Endothelial cell of umbilical vein (primary cell): ENCODE results near the gene TOB1. TPM values are rescaled to one million over a fixed set of nuclear protein-coding genes. Genes with fewer than 3 reads are reported as not detected.

Source experiments
- BruUV-seq: library from RNA; stranded (reverse); fragments of 400-500 nt; replicated peaks from 2 replicates; lab custom pipeline; 2021; lab: Mats Ljungman, UMichigan
- CTCF ChIA-PET: fragments of 300-600, 350-600 bp; sonication (Branson Sonifier 250); formaldehyde crosslinking; loops from one replicate; lab custom pipeline; 2021; ENCODE audit warnings: antibody characterized with exemption, inconsistent platforms; lab: Charles Lee
- POLR2A ChIA-PET: fragments of 300-600, 350-600 bp; sonication (Branson Sonifier 250); formaldehyde crosslinking; loops from one replicate; lab custom pipeline; 2021; ENCODE audit warnings: antibody characterized with exemption, inconsistent platforms; lab: Charles Lee
- DNase-seq: peaks from one replicate; pipeline ENCODE4 v3.0.0-alpha.2; 2011; ENCODE audit warnings: low read depth, low spot score
- FAIRE-seq: peaks from 2 replicates; lab custom pipeline; 2011; peaks lifted over from hg19 to GRCh38; lab: Jason Lieb, UNC
- H2AFZ ChIP-seq: 2 replicates; pipeline ENCODE4 v1.6.0; 2012; ENCODE audit warnings: low read depth, low read length, control low read depth, inconsistent platforms
- H3K27ac ChIP-seq: 2 replicates; pipeline ENCODE4 v1.5.1; 2011; ENCODE audit warnings: low read depth, mild to moderate bottlenecking, control low read depth, low read length, moderate library complexity; ENCODE audit not compliant: insufficient read depth
- H3K27me3 ChIP-seq, 2 experiments: 2 replicates each; pipeline versions ENCODE4 v1.6.0 to v1.6.1; 2011; ENCODE audit warnings: low read length in 2 of 2, mixed read lengths in 1 of 2; ENCODE audit not compliant: control insufficient read depth in 2 of 2, insufficient read depth in 2 of 2
- H3K36me3 ChIP-seq, 2 experiments: 2 replicates in 1 of 2; 3 replicates in 1 of 2; pipeline ENCODE4 v1.5.1; 2011; ENCODE audit warnings: low read length in 2 of 2, mild to moderate bottlenecking in 1 of 2, moderate library complexity in 1 of 2; ENCODE audit not compliant: control insufficient read depth in 2 of 2, insufficient read depth in 2 of 2; ENCODE audit errors: extremely low read depth in 1 of 2
- H3K4me1 ChIP-seq: 3 replicates; pipeline ENCODE4 v1.5.1; 2011; ENCODE audit warnings: mild to moderate bottlenecking, low read length; ENCODE audit not compliant: control insufficient read depth, insufficient read depth; ENCODE audit errors: extremely low read depth
- H3K4me2 ChIP-seq: 2 replicates; pipeline ENCODE4 v1.6.1; 2011; ENCODE audit warnings: low read length, control low read depth, mixed read lengths; ENCODE audit not compliant: insufficient read depth
- H3K4me3 ChIP-seq, 3 experiments: fragments of 200-600 bp in 1 of 3; sonication (generic), shearing (Covaris generic) in 1 of 3; replicated peaks in 1 of 3; 2 replicates each; pipeline ENCODE4 v1.5.1; 2011 to 2016; ENCODE audit warnings: control low read depth in 3 of 3, low read length in 3 of 3, mild to moderate bottlenecking in 2 of 3, inconsistent platforms in 1 of 3, low read depth in 1 of 3, moderate library complexity in 1 of 3; ENCODE audit not compliant: insufficient read depth in 1 of 3
- H3K79me2 ChIP-seq: 2 replicates; pipeline ENCODE4 v1.6.0; 2012; ENCODE audit warnings: low read length, inconsistent platforms; ENCODE audit not compliant: control insufficient read depth, insufficient read depth
- H3K9ac ChIP-seq: replicated peaks from 2 replicates; pipeline ENCODE3; 2011; ENCODE audit warnings: low read length, control low read depth; ENCODE audit not compliant: insufficient read depth; ENCODE audit errors: extremely low read depth
- H3K9me1 ChIP-seq: replicated peaks from 3 replicates; pipeline ENCODE4 v1.6.0; 2011; ENCODE audit warnings: mild to moderate bottlenecking, low read length; ENCODE audit not compliant: control insufficient read depth, insufficient read depth; ENCODE audit errors: extremely low read depth
- H3K9me3 ChIP-seq: replicated peaks from 2 replicates; pipeline ENCODE4 v1.5.1; 2012; ENCODE audit warnings: low read length, inconsistent platforms; ENCODE audit not compliant: control insufficient read depth, insufficient read depth
- H4K20me1 ChIP-seq: replicated peaks from 2 replicates; pipeline ENCODE3; 2011; ENCODE audit warnings: mild to moderate bottlenecking, low read length; ENCODE audit not compliant: control insufficient read depth, insufficient read depth; ENCODE audit errors: extremely low read depth
- CTCF ChIP-seq, 2 donors: IDR thresholded peaks; 1 replicate in 1 of 2; 2 replicates in 1 of 2; pipeline ENCODE4 v1.5.1; 2011; ENCODE audit warnings: low read length in 2 of 2, mild to moderate bottlenecking in 2 of 2, moderate library complexity in 2 of 2, control low read depth in 1 of 2, inconsistent platforms in 1 of 2, low read depth in 1 of 2; ENCODE audit not compliant: insufficient read depth in 1 of 2; ENCODE audit errors: extremely low read depth in 1 of 2
- EZH2 ChIP-seq: IDR thresholded peaks from 2 replicates; pipeline ENCODE4 v1.6.1; 2012; ENCODE audit warnings: borderline replicate concordance, low read depth, mild to moderate bottlenecking, moderate library complexity, low read length, inconsistent platforms; ENCODE audit not compliant: severe bottlenecking
- FOS ChIP-seq: IDR thresholded peaks from 2 replicates; pipeline ENCODE4 v1.6.1; 2011; ENCODE audit warnings: mild to moderate bottlenecking, low read length, moderate library complexity, borderline replicate concordance; ENCODE audit not compliant: insufficient read depth
- GATA2 ChIP-seq: IDR thresholded peaks from 2 replicates; pipeline ENCODE4 v1.7.0; 2011; ENCODE audit warnings: low read depth, mild to moderate bottlenecking, moderate library complexity, mixed read lengths, low read length; ENCODE audit not compliant: insufficient read length, insufficient read depth
- JUN ChIP-seq: IDR thresholded peaks from 2 replicates; pipeline ENCODE4 v1.6.1; 2011; ENCODE audit warnings: borderline replicate concordance, low read depth; ENCODE audit not compliant: insufficient read length, insufficient read depth
- MAX ChIP-seq: IDR thresholded peaks from 2 replicates; pipeline ENCODE4 v1.6.1; 2011; ENCODE audit not compliant: insufficient read depth, insufficient read length
- MYC ChIP-seq: IDR thresholded peaks from one replicate; pipeline ENCODE4 v1.6.1; 2011; ENCODE audit warnings: mild to moderate bottlenecking, low read depth, low read length
- POLR2A ChIP-seq: IDR thresholded peaks from 2 replicates; pipeline ENCODE4 v1.6.1; 2012; ENCODE audit warnings: low read depth, mild to moderate bottlenecking, control low read depth, low read length
- POLR2AphosphoS5 ChIP-seq: IDR thresholded peaks from 2 replicates; pipeline ENCODE4 v1.6.1; 2012; ENCODE audit warnings: low read depth, mild to moderate bottlenecking, control low read depth, low read length, moderate library complexity; ENCODE audit not compliant: insufficient read depth
- dilution Hi-C: fragments of 300-500 bp; cut with MboI; formaldehyde crosslinking; loops from one replicate; pipeline ENCODE4 v1.15.0; 2019; ENCODE audit warnings: low sequenced_read_pairs; ENCODE audit not compliant: extremely low pct_ligation_motif_present
- intact Hi-C: fragments of 100-400 bp; cut with micrococcal nuclease; formaldehyde crosslinking; loops from one replicate; pipeline ENCODE4 v1.10.0; 2022
- polyA plus RNA-seq, 4 experiments: library from polyadenylated mRNA; depleted of rRNA in 3 of 4; stranded (reverse) in 3 of 4; unstranded in 1 of 4; fragments of >200 nt; gene quantifications; 2 replicates each; pipeline versions ENCODE4 v1.2.1 to v1.2.3, GENCODE V29; 2011 to 2012; ENCODE audit warnings: missing spikeins in 1 of 4
- total RNA-seq: library from RNA; stranded (reverse); gene quantifications from 2 replicates; pipeline ENCODE4 v1.2.3, GENCODE V29; 2021

TOB1 gene
- total and polyA plus RNA-seq, 2 donors (not counting 3 experiments of a cell fraction or from before 2014, with no cell fraction given) = 3.3 to 12.9 TPM

- Histone ChIP-seq H3K9ac (no peak overlapping the region), H3K4me2 (no peak overlapping the region), H3K79me2 (no peaks in the 10 kb centered on the region), H3K36me3 (no peaks in the 10 kb centered on the region), H4K20me1 (no peaks in the 10 kb centered on the region), H3K9me3 (no peaks in the 10 kb centered on the region), H3K4me3 (no peak overlapping the region), H3K9me1 (no peaks in the 10 kb centered on the region), H3K4me1 (no peaks in the 10 kb centered on the region), H2AFZ (no peak overlapping the region), H3K27ac (no peak overlapping the region), H3K27me3 (no peaks in the 10 kb centered on the region)
- intact Hi-C loops = no loop called here
- no peak for DNase-seq
- dilution Hi-C loops = no loop called here
- ChIA-PET CTCF (interaction anchor here (0.9 to 9.6 kb wide), 6 partner anchors 8 to 364 kb away, joined by 3 to 130 read pairs (median 4); partner anchors contain the start of gene WFIKKN2), POLR2A (no interaction called here)
- BruUV-seq = no TSS peak
- TF ChIP-seq MAX = no peak
- TF ChIP-seq GATA2 = no peak
- no peak for TF ChIP-seq MYC
- no peak for TF ChIP-seq JUN
- TF ChIP-seq POLR2A = no peak
- TF ChIP-seq CTCF (IDR thresholded peaks at IDR 0.05; ENCODE audit: extremely low read depth in 1 of 2, insufficient read depth in 1 of 2, low read depth in 1 of 2, low read length in 2 of 2) = no peak
- TF ChIP-seq POLR2AphosphoS5 = no peak
- no peak for TF ChIP-seq EZH2
- TF ChIP-seq FOS = no peak
- no peak for FAIRE-seq
Measured at GRCh38 chr17:50843150-50843905, 22.8 kb downstream of the TOB1 start.
